Transverse colon (tissue), 4 donors: ENCODE measurements around the gene PPY. TPM values are rescaled to one million over a fixed set of nuclear protein-coding genes. Genes with fewer than 3 reads are reported as not detected.

Experiments
- DNase-seq: peaks from one replicate; pipeline ENCODE4 v3.0.0-alpha.2; 2019
- H3K27ac ChIP-seq, 4 donors: fragments of 200-600 bp; sonication (generic); 2 replicates each; pipeline ENCODE4 v1.5.1; 2016 to 2018; ENCODE audit warnings: inconsistent platforms in 4 of 4
- H3K27me3 ChIP-seq: fragments of 200-600 bp; sonication (generic); 2 replicates; pipeline ENCODE4 v1.5.1; 2017; ENCODE audit warnings: inconsistent platforms
- H3K36me3 ChIP-seq, 4 donors: fragments of 200-600 bp; sonication (generic); 2 replicates each; pipeline ENCODE4 v1.5.1; 2017 to 2019; ENCODE audit warnings: inconsistent platforms in 4 of 4
- H3K4me1 ChIP-seq, 4 donors: fragments of 200-600 bp; sonication (generic); 2 replicates each; pipeline ENCODE4 v1.5.1; 2017 to 2020; ENCODE audit warnings: inconsistent platforms in 4 of 4
- H3K4me3 ChIP-seq, 4 donors: fragments of 200-600 bp; sonication (generic); 1 replicate in 1 of 4; 2 replicates in 3 of 4; pipeline versions ENCODE4 v1.5.1 to v1.6.1; 2017 to 2019; ENCODE audit warnings: inconsistent platforms in 4 of 4
- H3K9me3 ChIP-seq, 2 donors: fragments of 200-600 bp; sonication (generic); 2 replicates each; pipeline ENCODE4 v1.5.1; 2017 to 2019; ENCODE audit warnings: inconsistent platforms in 2 of 2
- CTCF ChIP-seq, 5 experiments: fragments of 200-600 bp in 3 of 5; fragments of 450-650 bp in 2 of 5; sonication (generic) in 3 of 5; IDR thresholded peaks; 1 replicate in 2 of 5; 2 replicates in 3 of 5; pipeline ENCODE4 v1.5.1; 2016 to 2017; ENCODE audit warnings: antibody characterized with exemption in 5 of 5, inconsistent platforms in 3 of 5, mild to moderate bottlenecking in 2 of 5, moderate library complexity in 1 of 5
- EP300 ChIP-seq: sonication (generic); formaldehyde crosslinking; IDR thresholded peaks from one replicate; pipeline ENCODE4 v1.6.1; 2017; ENCODE audit warnings: antibody characterized with exemption, low read depth
- POLR2A ChIP-seq: fragments of 450-650 bp; IDR thresholded peaks from one replicate; pipeline ENCODE4 v1.6.1; 2016; ENCODE audit warnings: antibody characterized with exemption, mild to moderate bottlenecking, moderate library complexity
- POLR2AphosphoS5 ChIP-seq, 3 donors: sonication (generic); formaldehyde crosslinking; IDR thresholded peaks; one replicate each; pipeline ENCODE4 v1.6.1; 2016; ENCODE audit warnings: antibody characterized with exemption in 3 of 3
- WGBS, 2 donors: methylation state at CpG; one replicate each; pipeline ENCODE4 v1.1.5; 2018; ENCODE audit warnings: low coverage in 1 of 2; 5-methylcytosine and 5-hydroxymethylcytosine counted together
- in situ Hi-C, 4 donors: fragments of 200-750 bp; cut with MboI; loops; one replicate each; pipeline versions ENCODE4 v1.15.0 to v1.15.1; 2017; ENCODE audit warnings: low sequenced_read_pairs in 3 of 4, low pct_ligation_motif_present in 1 of 4, low pct_unique_long_range_greater_than_20kb in 1 of 4
- intact Hi-C: fragments of 100-400 bp; cut with DNase I; formaldehyde crosslinking; loops from one replicate; pipeline ENCODE4 v1.15.1; 2023; ENCODE audit warnings: low total_unique reads
- total RNA-seq, 4 donors: library from RNA; depleted of rRNA; stranded (reverse); fragments of >200 nt; gene quantifications; one replicate each; pipeline ENCODE4 v1.1.0, GENCODE V29; 2016

PPY gene
- total RNA-seq, 4 donors from 2014 or later: not detected

DNA sequence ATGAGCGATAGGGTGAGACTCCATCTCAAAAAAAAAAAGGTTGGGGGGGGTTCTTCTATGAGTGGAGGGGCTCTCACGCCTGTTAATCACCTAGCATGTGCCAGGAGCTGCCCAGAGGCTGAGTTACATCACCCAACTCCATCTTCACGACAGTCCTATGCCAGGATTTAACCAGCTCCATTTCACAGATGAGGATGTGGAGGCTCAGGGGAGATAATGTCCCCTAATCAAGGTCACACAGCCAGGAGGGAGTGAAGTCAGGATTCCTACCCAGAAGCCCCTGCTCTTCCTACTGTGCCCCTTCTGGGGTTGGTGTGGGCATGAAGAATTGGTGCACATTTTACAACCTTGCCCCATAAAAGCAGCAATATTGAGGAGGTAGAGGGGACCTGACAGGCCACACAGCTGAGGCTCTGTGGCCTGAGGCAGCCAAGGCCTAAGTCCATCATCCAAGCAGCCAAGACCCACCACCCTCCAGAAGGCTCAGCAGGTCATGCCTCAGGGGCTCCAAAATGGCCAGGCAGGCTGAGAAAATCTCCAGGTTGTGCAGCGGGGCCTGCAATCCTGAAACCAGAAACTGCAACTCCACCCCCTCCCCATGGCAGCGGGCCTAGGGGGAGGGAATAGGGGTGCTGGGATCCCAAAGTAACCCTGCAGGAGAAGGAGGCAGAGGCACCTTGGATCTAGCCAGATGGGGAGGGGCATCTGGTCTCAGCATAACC lies 6.9 kb downstream of the PPY start:
- WGBS, 2 donors: 88% methylated on average over 5 of the region's 5 CpGs; no CpG with 5 or more reads in 1 of the 2 donors
- H3K27ac ChIP-seq: no peak overlapping the region
- in situ Hi-C loops (loop anchor here in 1 of 4 donors (25.0 kb wide), 1 partner anchor 227 kb away; the partner anchor contains the start of gene ASB16), intact Hi-C loops (no loop called here)
- peaks cover 34% of the 10 kb centered on the region for H3K27me3 ChIP-seq
- peaks cover 3 to 20% (median 13%) of the 10 kb centered on the region in 4 donors for H3K4me1 ChIP-seq
- H3K9me3 ChIP-seq: no peaks in the 10 kb centered on the region
- no peak for DNase-seq
- no peak overlapping the region for H3K4me3 ChIP-seq
- H3K36me3 ChIP-seq: no peaks in the 10 kb centered on the region
- no peak for TF ChIP-seq CTCF (IDR thresholded peaks at IDR 0.05)
- TF ChIP-seq POLR2A: no peak
- no peak for TF ChIP-seq EP300
- no peak for TF ChIP-seq POLR2AphosphoS5 (IDR thresholded peaks at IDR 0.05)

- Histone ChIP-seq H3K27me3 (peaks cover 11% of the 10 kb centered on the region), H3K36me3 (no peaks in the 10 kb centered on the region), H3K4me3 (no peak overlapping the region), H3K4me1 (peaks cover 2 to 29% (median 20%) of the 10 kb centered on the region in 4 donors), H3K27ac (no peak overlapping the region), H3K9me3 (no peaks in the 10 kb centered on the region)
- intact Hi-C loops (no loop called here), in situ Hi-C loops (loop anchor here in 1 of 4 donors (25.0 kb wide), 1 partner anchor 229 kb away; the partner anchor contains the start of gene ASB16)
- 80 to 95% methylated on average over 1 to 4 of the region's 4 CpGs for WGBS, 2 donors
- no peak for DNase-seq
- TF ChIP-seq CTCF (IDR thresholded peaks at IDR 0.05): no peak
Measured at GRCh38 chr17:43932923-43933322, 9.4 kb downstream of the PPY start.

- Histone ChIP-seq H3K9me3 (no peaks in the 10 kb centered on the region), H3K27me3 (peaks cover 5% of the 10 kb centered on the region), H3K27ac (no peak overlapping the region), H3K4me1 (peaks cover 0 to 34% (median 22%) of the 10 kb centered on the region in 4 donors), H3K4me3 (no peak overlapping the region), H3K36me3 (no peaks in the 10 kb centered on the region)
- intact Hi-C loops: no loop called here
- in situ Hi-C loops: loop anchor here in 1 of 4 donors (25.0 kb wide), 1 partner anchor 230 kb away; the partner anchor contains the start of gene ASB16
- no peak for DNase-seq
- WGBS, 2 donors: 87% methylated on average over 10 of the region's 10 CpGs; no CpG with 5 or more reads in 1 of the 2 donors
- TF ChIP-seq CTCF (IDR thresholded peaks at IDR 0.05): no peak
- TF ChIP-seq POLR2A: no peak
- TF ChIP-seq EP300: no peak
- TF ChIP-seq POLR2AphosphoS5 (IDR thresholded peaks at IDR 0.05): no peak
Measured at GRCh38 chr17:43932357-43932756, 9.9 kb downstream of the PPY start.

DNA sequence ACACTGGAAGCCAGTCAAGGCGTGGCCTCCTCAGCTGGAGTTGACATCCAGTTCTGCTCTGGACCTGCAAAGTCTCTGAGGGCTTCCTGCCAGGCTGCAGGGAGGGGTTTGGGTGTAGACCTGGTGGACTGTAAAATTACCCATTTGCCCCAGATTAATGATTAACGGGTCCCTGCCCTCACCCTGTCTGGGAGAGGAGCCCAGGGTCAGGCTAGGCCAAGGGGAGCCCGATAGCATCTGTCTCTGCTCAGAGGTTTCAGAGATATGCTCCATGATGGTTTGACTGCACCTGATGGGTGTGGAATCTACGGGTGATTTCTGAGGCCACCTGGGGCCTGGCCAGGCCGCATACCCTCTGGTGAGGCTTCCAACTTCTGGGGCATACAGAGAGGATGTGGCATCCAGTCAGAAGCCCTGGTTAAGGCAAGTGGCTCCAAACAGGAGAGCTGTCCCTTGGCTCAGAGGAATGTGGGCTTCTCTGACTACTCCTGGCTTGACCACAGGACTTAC lies 11.2 kb downstream of the PPY start:
- intact Hi-C loops: no loop called here
- peaks cover 9% of the 10 kb centered on the region for H3K27me3 ChIP-seq

More for the DNA sequence above, 11.2 kb downstream of the PPY start:
- TF ChIP-seq CTCF (IDR thresholded peaks at IDR 0.05): no peak
- Histone ChIP-seq H3K4me3 (no peak overlapping the region), H3K27ac (peak overlapping the region in 1 of 4 donors; percentile 64), H3K9me3 (no peaks in the 10 kb centered on the region), H3K36me3 (no peaks in the 10 kb centered on the region), H3K4me1 (peaks cover 0 to 43% (median 31%) of the 10 kb centered on the region in 4 donors)
- WGBS, 2 donors: 17 to 61% methylated on average over 1 to 4 of the region's 5 CpGs
- DNase-seq: peak; percentile 86
- in situ Hi-C loops: loop anchor here in 1 of 4 donors (25.0 kb wide), 1 partner anchor 231 kb away; the partner anchor contains the start of gene ASB16
